K562 treated with DMSO at 1 percent for 48 hours (cell line): ENCODE results near the gene BST1. TPM values are rescaled to one million over a fixed set of nuclear protein-coding genes. Genes with fewer than 3 reads are reported as not detected.

Experiments used
- total RNA-seq: library from RNA; unstranded; fragments of 300-600 nt; gene quantifications from 2 replicates; pipeline ENCODE4 v1.2.3, GENCODE V29; 2022; ENCODE audit warnings: low replicate concordance; ENCODE audit errors: extremely low read depth

BST1 gene
- not detected in 2 replicates for total RNA-seq

GRCh38 chr4:15702941-15703403 lies at the start of gene BST1:
TSS of gene BST1 (plus strand) at chr4:15703065. CDS start at chr4:15703145, 80 bp downstream.

GRCh38 chr4:15655223-15656037 lies 47.4 kb upstream of the BST1 start, which contains the start of gene FBXL5:
TSS of gene FBXL5 (minus strand) at chr4:15655357. CDS start at chr4:15655287, 70 bp downstream.

GRCh38 chr4:15681372-15682241 lies 21.3 kb upstream of the BST1 start, which contains the start of gene FAM200B:
TSS of gene FAM200B (plus strand) at chr4:15681827. CDS start at chr4:15686978, 5,151 bp downstream.

GRCh38 chr4:15778289-15779241 lies 75.7 kb downstream of the BST1 start, which contains the start of gene CD38:
TSS of gene CD38 (plus strand) at chr4:15778328. CDS start at chr4:15778415, 87 bp downstream.

Other genes with a start within 250 kb of the BST1 start
- gene CC2D2A, start 233.2 kb upstream of the BST1 start, total RNA-seq = not detected in 2 replicates
- not detected in 2 replicates for gene FBXL5, start 47.7 kb upstream of the BST1 start, total RNA-seq
- not detected in 2 replicates for gene FAM200B, start 21.2 kb upstream of the BST1 start, total RNA-seq
- not detected in 2 replicates for gene CD38, start 75.3 kb downstream of the BST1 start, total RNA-seq
- gene FGFBP1, start 235.7 kb downstream of the BST1 start, total RNA-seq = not detected in 2 replicates